ENCODE measurements around the gene KLHL1. TPM values are rescaled to one million over a fixed set of nuclear protein-coding genes. Genes with fewer than 3 reads are reported as not detected.

The KLHL1 gene
- total RNA-seq, 4 donors from 2014 or later: not detected

DNA sequence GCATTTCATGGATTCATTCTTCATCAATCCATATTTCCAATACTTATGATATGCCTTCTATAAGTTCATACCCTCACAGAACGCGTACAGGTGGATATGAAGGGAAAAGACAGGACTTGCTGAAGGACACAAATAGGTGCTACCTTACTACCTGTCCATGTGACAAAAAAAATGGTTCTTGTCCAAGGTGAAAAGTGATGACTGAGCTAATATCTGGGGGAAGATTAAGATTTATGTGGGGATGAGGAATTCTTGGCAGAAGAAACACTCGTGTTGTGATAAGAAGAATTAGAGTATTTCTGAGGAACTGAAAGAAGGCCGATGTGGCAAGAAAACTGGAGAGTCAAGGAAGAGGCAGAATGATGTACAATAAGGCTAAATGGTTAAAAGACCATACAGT is 357.0 kb downstream of the KLHL1 start:
- no peaks in the 10 kb centered on the region for H3K4me1 ChIP-seq
- WGBS, 2 donors: 89 to 92% methylated on average over 4 of the region's 4 CpGs
- no peaks in the 10 kb centered on the region for H3K27me3 ChIP-seq
- H3K27ac ChIP-seq: no peak overlapping the region
- H3K4me3 ChIP-seq: no peak overlapping the region
- TF ChIP-seq, protein P1, sequence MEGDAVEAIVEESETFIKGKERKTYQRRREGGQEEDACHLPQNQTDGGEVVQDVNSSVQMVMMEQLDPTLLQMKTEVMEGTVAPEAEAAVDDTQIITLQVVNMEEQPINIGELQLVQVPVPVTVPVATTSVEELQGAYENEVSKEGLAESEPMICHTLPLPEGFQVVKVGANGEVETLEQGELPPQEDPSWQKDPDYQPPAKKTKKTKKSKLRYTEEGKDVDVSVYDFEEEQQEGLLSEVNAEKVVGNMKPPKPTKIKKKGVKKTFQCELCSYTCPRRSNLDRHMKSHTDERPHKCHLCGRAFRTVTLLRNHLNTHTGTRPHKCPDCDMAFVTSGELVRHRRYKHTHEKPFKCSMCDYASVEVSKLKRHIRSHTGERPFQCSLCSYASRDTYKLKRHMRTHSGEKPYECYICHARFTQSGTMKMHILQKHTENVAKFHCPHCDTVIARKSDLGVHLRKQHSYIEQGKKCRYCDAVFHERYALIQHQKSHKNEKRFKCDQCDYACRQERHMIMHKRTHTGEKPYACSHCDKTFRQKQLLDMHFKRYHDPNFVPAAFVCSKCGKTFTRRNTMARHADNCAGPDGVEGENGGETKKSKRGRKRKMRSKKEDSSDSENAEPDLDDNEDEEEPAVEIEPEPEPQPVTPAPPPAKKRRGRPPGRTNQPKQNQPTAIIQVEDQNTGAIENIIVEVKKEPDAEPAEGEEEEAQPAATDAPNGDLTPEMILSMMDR (IDR thresholded peaks at IDR 0.05): no peak
- no peak for TF ChIP-seq POLR2A (IDR thresholded peaks at IDR 0.05)
- no peak for TF ChIP-seq EP300 (IDR thresholded peaks at IDR 0.05)
- DNase-seq (ENCODE audit: low spot score in 2 of 2): no peak
- no peaks in the 10 kb centered on the region for H3K9me3 ChIP-seq
- no peaks in the 10 kb centered on the region for H3K36me3 ChIP-seq

DNA sequence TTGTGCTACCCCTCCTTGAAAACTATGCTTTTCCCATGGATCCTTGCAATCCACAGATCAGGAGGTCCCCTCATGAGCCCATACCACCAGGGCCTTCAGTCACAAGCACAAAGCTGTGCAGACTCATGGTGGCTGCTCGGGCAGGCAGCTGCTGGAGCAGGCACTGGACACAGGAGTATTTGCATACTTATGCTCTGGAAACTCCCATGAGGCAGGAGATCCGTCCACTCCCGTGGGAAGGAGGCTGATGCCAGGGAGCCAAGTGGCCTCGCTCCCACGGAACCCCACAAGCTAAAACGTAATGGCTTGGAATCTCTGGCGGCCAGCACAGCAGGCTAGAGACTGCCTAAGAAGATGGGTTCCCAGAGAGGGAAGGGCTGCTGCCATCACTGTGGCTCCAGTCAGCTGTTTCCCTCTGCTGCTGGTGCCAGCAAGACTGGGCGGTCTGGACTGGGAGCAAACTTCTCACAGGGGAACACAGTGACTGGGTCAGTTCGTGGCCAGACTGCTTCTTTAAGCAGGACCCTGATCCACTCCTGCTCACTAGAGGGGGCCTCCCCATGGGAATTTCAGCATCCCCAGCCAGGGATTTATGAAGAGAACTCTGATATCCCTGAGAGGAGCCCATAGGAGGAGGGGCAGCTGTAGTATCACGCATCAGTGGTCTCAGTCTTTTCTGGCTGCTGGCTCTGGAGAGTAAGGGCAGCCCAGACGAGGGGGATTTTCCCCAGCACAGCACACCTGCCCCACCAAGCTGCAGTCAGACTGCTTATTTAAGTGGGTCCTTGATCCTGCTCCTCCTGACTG is 370.9 kb downstream of the KLHL1 start:
- Histone ChIP-seq H3K9me3 (no peaks in the 10 kb centered on the region), H3K4me1 (no peaks in the 10 kb centered on the region), H3K36me3 (no peaks in the 10 kb centered on the region), H3K4me3 (no peak overlapping the region), H3K27me3 (no peaks in the 10 kb centered on the region), H3K27ac (no peak overlapping the region)
- TF ChIP-seq, protein P1 (IDR thresholded peaks at IDR 0.05): no peak
- no peak for TF ChIP-seq EP300 (IDR thresholded peaks at IDR 0.05)
- TF ChIP-seq POLR2A (IDR thresholded peaks at IDR 0.05): no peak
- no peak for DNase-seq (ENCODE audit: low spot score in 2 of 2)
- 87 to 89% methylated on average over 11 of the region's 11 CpGs for WGBS, 2 donors

DNA sequence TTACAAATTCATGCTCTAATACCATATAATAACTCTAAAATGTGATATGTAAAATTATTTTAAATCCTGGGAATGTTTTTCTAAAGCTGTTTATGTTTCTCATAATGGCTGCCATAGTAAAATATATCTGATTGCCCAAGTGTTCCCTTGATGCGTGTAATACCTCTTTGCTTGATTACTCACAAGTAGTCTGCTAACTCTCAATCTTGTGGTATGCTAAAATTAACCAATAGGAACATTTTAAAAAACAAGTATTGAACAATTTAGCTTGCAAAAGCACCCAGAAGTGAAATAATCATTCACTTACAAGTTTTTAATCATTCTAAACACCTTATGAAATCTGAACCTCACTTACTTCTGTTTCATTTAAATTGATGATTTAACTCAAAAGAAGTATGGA is 386.6 kb downstream of the KLHL1 start:
- Histone ChIP-seq H3K4me1 (no peaks in the 10 kb centered on the region), H3K4me3 (no peak overlapping the region), H3K9me3 (no peaks in the 10 kb centered on the region), H3K27ac (no peak overlapping the region), H3K36me3 (no peaks in the 10 kb centered on the region), H3K27me3 (no peaks in the 10 kb centered on the region)
- TF ChIP-seq, protein P1 (IDR thresholded peaks at IDR 0.05): no peak
- no peak for TF ChIP-seq EP300 (IDR thresholded peaks at IDR 0.05)
- no peak for TF ChIP-seq POLR2A (IDR thresholded peaks at IDR 0.05)
- 90 to 93% methylated on average over 1 of the region's 1 CpG for WGBS, 2 donors
- DNase-seq (ENCODE audit: low spot score in 2 of 2): no peak

DNA sequence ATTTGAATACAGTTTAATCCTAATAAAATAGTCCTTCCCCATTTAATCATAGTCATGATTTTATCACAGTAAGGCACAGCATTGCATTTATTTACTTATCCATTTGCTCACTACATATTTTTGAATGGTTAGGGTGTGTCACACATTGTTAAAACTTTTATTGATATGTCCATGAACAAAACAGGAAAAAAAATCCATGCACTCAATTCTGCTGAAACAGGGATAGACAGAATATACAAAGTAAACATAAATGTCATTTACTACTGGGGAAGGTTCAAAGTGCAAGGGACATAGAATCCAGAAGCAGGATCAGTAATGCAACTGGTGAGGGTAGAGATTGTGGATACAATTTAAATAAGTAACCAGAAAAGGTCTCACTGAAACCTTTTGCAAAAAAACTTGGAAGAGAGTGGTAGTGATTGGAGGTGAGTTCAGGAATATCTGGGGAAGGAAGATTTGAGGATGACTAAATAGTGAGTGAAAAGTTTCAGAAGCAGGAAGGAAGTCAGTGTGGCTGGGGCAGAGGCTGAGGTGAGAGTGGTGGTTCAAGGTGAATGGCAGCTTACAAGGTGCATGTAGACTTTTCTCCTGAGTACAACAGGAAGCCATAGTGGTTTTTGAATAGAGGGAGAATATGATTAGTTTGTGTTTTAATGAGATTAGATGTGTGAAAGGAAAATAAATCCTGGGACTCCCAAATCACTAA is 387.8 kb downstream of the KLHL1 start:
- no peaks in the 10 kb centered on the region for H3K36me3 ChIP-seq
- no peak for DNase-seq (ENCODE audit: low spot score in 2 of 2)
- H3K9me3 ChIP-seq: no peaks in the 10 kb centered on the region
- H3K27me3 ChIP-seq: no peaks in the 10 kb centered on the region
- H3K4me1 ChIP-seq: no peaks in the 10 kb centered on the region
- H3K4me3 ChIP-seq: no peak overlapping the region
- H3K27ac ChIP-seq: no peak overlapping the region
- TF ChIP-seq, protein P1 (IDR thresholded peaks at IDR 0.05): no peak
- TF ChIP-seq POLR2A (IDR thresholded peaks at IDR 0.05): no peak
- no peak for TF ChIP-seq EP300 (IDR thresholded peaks at IDR 0.05)

DNA sequence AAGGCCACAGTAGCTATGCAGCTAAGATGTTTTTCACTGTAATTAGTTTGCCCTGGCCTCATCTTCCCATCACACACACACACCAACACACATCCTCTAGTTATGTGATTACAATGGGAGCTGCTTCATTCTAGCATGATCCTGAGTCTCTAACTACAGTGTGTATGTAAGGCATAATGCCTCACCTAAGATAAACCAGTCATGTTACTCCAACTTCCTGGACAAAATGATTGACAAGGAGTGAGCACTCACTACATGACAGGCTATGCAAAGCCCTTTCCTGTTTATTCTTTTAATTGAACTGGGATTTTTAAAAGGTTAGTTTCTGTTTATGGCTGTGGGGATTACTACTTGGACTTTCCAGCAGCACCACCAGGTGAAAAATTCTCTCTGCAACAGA is 401.4 kb downstream of the KLHL1 start:
- H3K27ac ChIP-seq: no peak overlapping the region
- H3K9me3 ChIP-seq: no peaks in the 10 kb centered on the region
- no peaks in the 10 kb centered on the region for H3K4me1 ChIP-seq
- no peak for DNase-seq (ENCODE audit: low spot score in 2 of 2)
- no peak overlapping the region for H3K4me3 ChIP-seq
- H3K27me3 ChIP-seq: no peaks in the 10 kb centered on the region
- H3K36me3 ChIP-seq: no peaks in the 10 kb centered on the region
- no peak for TF ChIP-seq POLR2A (IDR thresholded peaks at IDR 0.05)
